SJSA1 (cell line): ENCODE data around the gene WDR38. TPM values are rescaled to one million over a fixed set of nuclear protein-coding genes. Genes with fewer than 3 reads are reported as not detected.
"Not testable (repeated sequence)": the region's sequence is repeated elsewhere in the genome, so short reads cannot be mapped to it uniquely, and the experiment has no call there.

Experiments used
- DNase-seq, 2 experiments: peaks; one replicate each; pipeline ENCODE4 v3.0.0-alpha.2; 2015 to 2020; ENCODE audit warnings: low spot score in 2 of 2, low read depth in 1 of 2
- H3K27ac ChIP-seq: fragments of 250-450 bp; sonication (Bioruptor Pico); 2 replicates; pipeline ENCODE4 v1.5.1; 2020; ENCODE audit warnings: mild to moderate bottlenecking, moderate library complexity
- H3K27me3 ChIP-seq: fragments of 250-450 bp; sonication (Bioruptor Pico); replicated peaks from 2 replicates; pipeline ENCODE4 v1.5.1; 2020; ENCODE audit warnings: mild to moderate bottlenecking, moderate library complexity
- H3K36me3 ChIP-seq: fragments of 250-450 bp; sonication (Bioruptor Pico); 2 replicates; pipeline ENCODE4 v1.5.1; 2020; ENCODE audit warnings: mild to moderate bottlenecking
- H3K4me1 ChIP-seq: fragments of 250-450 bp; sonication (Bioruptor Pico); replicated peaks from 2 replicates; pipeline ENCODE4 v1.6.1; 2021; ENCODE audit warnings: mild to moderate bottlenecking
- H3K4me3 ChIP-seq: fragments of 250-450 bp; sonication (Bioruptor Pico); 2 replicates; pipeline ENCODE4 v1.5.1; 2020; ENCODE audit warnings: mild to moderate bottlenecking
- H3K9me3 ChIP-seq: fragments of 250-450 bp; sonication (Bioruptor Pico); replicated peaks from 2 replicates; pipeline ENCODE4 v1.5.1; 2020; ENCODE audit warnings: mild to moderate bottlenecking
- total RNA-seq: library from RNA; depleted of rRNA; stranded (reverse); fragments of >200 nt; shearing (Covaris generic); gene quantifications from 2 replicates; pipeline ENCODE4 v1.2.3, GENCODE V29; 2014

Gene WDR38
- total RNA-seq, 1 experiment from 2014 or later = not detected

DNA sequence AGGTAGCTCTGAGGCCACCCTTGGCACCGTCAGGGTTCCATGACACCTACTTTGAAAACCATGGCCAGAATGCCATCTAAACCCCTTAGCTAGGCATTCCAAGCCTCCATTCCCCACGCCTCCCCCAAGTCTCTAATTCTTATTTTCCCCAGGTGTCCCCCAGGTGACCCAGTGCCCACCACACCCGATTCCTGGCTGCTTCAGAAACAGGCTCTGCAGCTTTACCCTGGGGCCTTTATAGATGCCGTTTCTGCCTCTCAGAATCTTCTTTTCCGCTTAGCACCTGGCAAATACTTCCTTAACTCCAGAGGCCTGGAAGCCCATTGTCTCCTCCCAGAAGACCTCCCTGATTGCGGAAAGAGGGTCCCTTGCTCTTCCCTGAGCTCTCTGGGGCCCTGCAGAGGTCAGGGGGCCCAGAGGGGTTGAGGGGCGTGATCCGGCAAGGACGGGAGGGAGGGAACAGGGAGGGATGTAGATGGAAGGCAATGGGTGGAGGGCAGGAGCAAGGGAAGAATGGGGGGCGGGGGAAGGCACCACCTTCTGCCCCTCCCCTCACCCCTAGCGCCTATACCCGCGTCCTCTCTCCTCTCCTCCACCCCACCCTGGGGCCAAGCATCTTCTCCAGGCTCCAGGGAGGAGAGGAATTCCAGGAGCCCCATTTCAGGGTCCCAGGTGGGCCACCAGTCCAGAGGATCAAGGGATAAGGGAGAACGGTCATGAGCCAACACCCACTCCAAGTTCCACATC lies 12.0 kb upstream of the WDR38 start:
- no peak for DNase-seq
- Histone ChIP-seq H3K36me3 (no peaks in the 10 kb centered on the region), H3K4me1 (no peaks in the 10 kb centered on the region), H3K27me3 (no peaks in the 10 kb centered on the region), H3K9me3 (no peaks in the 10 kb centered on the region), H3K27ac (no peak overlapping the region), H3K4me3 (no peak overlapping the region)

DNA sequence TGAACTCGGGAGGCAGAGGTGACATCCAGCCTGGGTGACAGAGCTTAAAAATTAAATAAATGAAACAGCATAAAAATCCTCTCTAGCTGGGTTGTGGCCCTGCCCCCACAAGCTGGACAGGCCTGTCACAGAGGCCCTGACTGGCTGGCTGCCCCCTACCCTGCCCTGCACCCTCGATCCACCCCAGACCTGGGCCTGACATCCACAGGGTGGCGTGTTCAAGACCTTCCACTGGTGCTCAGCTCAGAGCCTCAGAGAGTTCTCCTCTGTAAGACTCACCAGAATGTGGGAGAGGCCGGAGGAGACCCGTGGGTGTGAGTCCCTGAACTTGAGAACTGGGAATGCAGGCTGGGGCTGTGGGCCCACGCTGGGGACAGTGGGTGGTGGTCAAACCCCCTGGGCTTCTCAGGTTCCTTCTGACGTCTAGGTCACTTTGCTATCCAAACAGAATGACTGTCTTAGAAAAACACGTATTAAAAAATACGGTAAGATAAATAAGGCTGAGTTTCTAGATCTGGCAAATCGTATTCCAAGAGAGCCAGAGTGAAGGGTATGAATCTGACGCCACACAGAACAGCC lies 9.7 kb upstream of the WDR38 start:
- H3K36me3 ChIP-seq = no peaks in the 10 kb centered on the region
- no peak overlapping the region for H3K4me3 ChIP-seq
- no peaks in the 10 kb centered on the region for H3K4me1 ChIP-seq
- no peak overlapping the region for H3K27ac ChIP-seq
- H3K27me3 ChIP-seq = no peaks in the 10 kb centered on the region
- no peak for DNase-seq
- H3K9me3 ChIP-seq = no peaks in the 10 kb centered on the region

DNA sequence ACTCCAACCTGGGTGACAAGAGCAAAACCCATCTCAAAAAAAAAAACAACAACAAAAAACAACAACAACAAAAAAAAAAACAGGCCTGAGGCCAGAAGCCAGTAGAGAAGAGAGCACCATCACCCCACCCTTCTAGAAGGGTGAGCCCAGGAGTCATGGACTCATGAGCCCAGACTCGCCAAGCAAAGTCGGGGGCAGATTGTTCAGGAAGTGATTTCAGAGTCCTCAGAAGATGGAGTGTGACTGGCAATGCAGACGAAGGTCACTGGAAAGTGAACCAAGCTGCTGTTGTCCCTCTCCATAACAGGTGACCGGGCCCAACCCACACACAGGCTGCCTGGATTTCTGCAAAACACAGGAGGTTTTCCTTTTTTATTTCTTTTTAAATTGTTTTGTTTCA lies 9.0 kb upstream of the WDR38 start:
- Histone ChIP-seq H3K27ac (no peak overlapping the region), H3K4me3 (no peak overlapping the region)

DNA sequence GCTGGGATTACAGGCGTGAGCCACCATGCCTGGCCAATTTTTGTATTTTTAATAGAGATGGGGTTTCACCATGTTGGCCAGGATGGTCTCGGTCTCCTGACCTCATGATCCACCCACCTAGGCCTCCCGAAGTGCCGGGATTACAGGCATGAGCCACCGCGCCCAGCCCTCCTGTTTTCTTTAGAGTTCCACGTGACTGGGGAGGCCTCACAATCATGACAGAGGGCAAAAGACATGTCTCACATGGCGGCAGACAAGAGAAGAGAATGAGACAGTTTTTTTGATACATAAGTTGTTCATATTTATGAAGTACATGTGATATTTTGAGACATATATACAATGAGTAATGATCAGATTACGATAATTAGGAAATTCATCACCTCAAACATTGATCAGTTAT lies 6.8 kb upstream of the WDR38 start:
- not testable (repeated sequence) for H3K27me3 ChIP-seq, H3K9me3 ChIP-seq, DNase-seq

More for the DNA sequence above, 9.0 kb upstream of the WDR38 start:
- DNase-seq = no peak
- Histone ChIP-seq H3K4me1 (no peaks in the 10 kb centered on the region), H3K36me3 (no peaks in the 10 kb centered on the region), H3K27me3 (no peaks in the 10 kb centered on the region), H3K9me3 (no peaks in the 10 kb centered on the region)

DNA sequence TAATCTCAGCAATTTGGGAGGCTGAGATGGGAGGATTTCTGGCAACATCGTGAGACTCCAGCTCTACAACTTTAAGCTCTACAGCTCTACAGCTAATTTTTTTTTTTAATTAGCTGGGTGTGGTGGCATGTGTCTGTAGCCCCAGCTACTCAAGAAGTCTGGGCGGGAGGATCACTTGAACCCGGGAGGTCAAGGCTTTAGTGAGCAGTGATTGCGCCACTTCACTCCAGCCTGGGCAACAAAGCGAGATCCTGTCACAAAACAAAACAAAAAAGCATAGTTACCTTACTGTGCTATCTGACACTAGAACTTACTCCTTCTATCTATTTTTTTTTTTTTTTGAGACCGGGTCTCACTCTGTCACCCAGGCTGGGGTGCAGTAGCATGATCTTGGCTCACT lies 6.3 kb upstream of the WDR38 start:
- no peak for DNase-seq
- Histone ChIP-seq H3K27me3 (no peaks in the 10 kb centered on the region), H3K36me3 (no peaks in the 10 kb centered on the region), H3K9me3 (no peaks in the 10 kb centered on the region), H3K4me3 (no peak overlapping the region), H3K27ac (no peak overlapping the region), H3K4me1 (no peaks in the 10 kb centered on the region)

More for the DNA sequence above, 6.8 kb upstream of the WDR38 start:
- H3K4me3 ChIP-seq, H3K4me1 ChIP-seq, H3K36me3 ChIP-seq, H3K27ac ChIP-seq: not testable (repeated sequence)

DNA sequence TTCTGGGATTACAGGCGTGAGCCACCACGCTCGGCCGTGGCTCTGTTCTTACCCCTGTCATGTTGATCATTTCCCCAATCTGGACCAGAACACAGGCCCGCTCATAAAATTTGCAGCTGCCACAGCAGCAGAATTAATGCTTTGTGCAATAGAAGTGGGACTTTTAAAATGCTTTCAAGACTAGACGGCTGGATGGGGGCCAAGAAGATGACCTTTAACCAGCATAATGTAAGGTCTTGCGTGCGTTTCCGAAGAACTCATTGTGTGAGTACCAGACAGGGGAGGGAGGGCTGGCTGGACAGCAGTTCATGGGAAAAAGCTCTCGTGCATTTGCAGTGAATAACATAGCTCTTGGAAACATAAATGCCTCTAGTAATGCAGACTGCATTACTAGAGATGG lies 3.5 kb upstream of the WDR38 start:
- Histone ChIP-seq H3K36me3 (no peaks in the 10 kb centered on the region), H3K9me3 (no peaks in the 10 kb centered on the region), H3K4me1 (peaks cover 13% of the 10 kb centered on the region), H3K27ac (no peak overlapping the region), H3K4me3 (no peak overlapping the region), H3K27me3 (no peaks in the 10 kb centered on the region)
- DNase-seq = no peak

DNA sequence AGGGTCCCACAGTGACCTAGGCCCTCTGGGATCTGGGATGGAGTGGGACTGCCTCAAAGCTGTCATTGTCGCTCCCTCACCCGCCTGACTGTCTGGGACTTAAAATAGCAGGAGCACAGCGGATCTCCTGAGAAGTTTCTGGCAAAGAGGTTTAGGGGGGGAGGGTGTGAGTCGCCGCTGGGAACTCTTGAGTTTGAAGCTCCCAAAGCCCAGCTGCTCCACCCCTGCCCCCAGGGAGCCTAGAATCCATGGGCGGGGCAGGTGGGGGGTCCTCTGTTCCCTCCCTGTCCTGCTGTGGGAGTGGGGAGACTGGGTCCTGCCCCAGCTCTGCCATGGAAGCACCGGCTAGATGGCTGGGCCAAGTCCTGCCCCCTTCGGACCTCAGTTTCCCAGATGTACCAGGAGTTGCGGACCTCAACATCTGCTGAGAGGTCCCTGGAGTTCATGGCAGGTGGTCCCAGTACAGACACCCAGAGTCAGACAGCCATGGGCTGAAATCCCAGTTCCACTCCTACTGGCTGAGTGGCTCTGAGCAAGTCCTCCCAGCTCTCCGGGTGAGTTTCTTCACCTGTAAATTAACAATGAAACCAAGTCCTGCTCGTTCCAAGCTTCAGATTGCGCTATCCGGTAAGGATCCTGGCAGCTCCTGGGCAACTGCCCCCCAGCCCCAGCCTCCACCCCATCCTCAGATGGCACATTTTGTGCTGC lies 985 bp upstream of the WDR38 start:
- DNase-seq = no peak
- H3K27me3 ChIP-seq = no peaks in the 10 kb centered on the region
- H3K36me3 ChIP-seq = peaks cover 13% of the 10 kb centered on the region
- H3K9me3 ChIP-seq = no peaks in the 10 kb centered on the region
- no peak overlapping the region for H3K27ac ChIP-seq
- H3K4me3 ChIP-seq = no peak overlapping the region
- H3K4me1 ChIP-seq = peaks cover 13% of the 10 kb centered on the region

DNA sequence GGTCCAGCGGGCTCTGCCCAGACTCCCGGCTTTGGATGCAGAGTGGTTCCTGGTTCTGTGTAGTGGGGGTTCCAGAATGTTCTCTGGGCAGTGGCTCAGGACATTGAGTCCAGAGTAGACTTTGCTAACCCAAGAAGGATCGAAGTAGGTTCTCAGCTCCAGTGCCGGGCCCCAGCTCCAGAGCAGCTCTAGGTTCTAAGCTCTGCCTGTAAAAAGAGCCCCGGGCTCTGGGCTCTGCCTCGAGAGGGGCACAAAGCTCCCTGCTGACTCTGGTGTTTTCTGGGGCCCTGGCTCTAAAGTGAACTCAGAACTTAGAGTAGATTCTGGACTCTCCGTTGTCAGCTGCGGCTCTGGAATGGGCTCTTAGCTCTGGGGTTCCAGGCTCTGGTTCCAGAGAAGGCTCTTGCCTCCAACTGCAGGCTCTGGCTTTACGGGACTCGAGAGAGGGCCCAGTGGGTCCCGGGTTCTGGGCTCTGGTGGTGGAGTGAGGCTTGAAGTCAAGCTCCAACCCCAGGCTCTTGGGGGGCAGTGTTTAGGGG lies 414 bp downstream of the WDR38 start:
- DNase-seq = no peak
- H3K4me3 ChIP-seq = peak overlapping the region; percentile 42
- peaks cover 27% of the 10 kb centered on the region for H3K36me3 ChIP-seq
- H3K27ac ChIP-seq = no peak overlapping the region
- H3K27me3 ChIP-seq = no peaks in the 10 kb centered on the region
- H3K9me3 ChIP-seq = no peaks in the 10 kb centered on the region
- peaks cover 13% of the 10 kb centered on the region for H3K4me1 ChIP-seq

DNA sequence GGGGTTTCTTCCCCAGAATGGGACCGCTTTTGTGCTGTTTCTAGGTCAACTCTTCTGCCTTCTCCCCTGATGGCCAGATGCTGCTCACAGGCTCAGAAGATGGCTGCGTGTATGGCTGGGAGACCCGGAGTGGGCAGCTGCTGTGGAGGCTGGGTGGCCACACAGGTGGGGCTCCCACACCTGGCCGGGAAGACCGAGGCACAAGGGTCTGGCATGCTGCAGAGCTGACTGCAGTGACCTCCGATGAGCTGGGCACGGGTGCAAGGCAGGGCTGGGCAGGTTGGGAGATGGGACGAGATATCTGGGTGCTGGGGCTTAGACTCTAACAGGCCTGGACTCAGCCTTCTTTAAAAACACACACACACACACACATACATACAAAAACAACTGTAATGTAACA lies 901 bp downstream of the WDR38 start:
- Histone ChIP-seq H3K9me3 (no peaks in the 10 kb centered on the region), H3K36me3 (peaks cover 32% of the 10 kb centered on the region), H3K27me3 (no peaks in the 10 kb centered on the region), H3K27ac (no peak overlapping the region), H3K4me3 (no peak overlapping the region), H3K4me1 (peaks cover 13% of the 10 kb centered on the region)
- no peak for DNase-seq

DNA sequence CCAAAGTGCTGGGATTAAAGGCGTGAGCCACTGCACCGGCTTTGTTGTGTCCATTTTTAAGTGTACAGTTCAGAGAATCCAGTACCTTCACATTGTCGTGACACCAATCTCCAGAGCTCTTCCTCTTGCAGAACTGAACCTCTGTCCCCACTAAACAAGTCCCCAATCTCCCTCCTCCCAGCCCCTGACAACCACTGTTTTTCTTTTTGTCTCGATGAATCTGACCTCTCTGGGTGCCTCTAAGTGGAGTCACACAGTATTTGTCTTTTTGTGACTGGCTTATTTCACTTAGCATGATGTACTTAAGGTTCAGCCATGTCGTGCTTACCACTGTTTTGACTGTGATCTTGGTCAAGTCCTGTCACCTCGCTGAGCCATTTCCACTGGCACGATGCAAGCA lies 1.6 kb downstream of the WDR38 start:
- Histone ChIP-seq H3K4me3 (no peak overlapping the region), H3K27ac (no peak overlapping the region), H3K36me3 (peaks cover 39% of the 10 kb centered on the region)

DNA sequence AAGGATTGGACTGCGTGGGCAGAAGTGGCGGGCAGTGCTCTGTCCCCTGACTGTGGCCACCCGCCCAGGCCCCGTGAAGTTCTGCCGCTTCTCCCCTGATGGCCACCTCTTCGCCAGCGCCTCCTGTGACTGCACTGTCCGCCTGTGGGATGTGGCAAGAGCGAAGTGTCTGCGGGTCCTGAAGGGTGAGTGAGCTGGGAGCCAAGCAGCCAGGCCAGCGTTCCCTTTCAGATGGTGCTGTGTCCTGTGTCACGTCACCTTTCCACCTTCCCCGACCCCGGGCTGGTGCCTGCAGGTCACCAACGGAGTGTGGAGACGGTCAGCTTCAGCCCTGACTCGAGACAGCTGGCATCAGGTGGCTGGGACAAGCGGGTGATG lies 2.3 kb downstream of the WDR38 start:
- DNase-seq = no peak
- Histone ChIP-seq H3K4me3 (no peak overlapping the region), H3K4me1 (peaks cover 21% of the 10 kb centered on the region), H3K36me3 (peaks cover 46% of the 10 kb centered on the region), H3K27ac (no peak overlapping the region), H3K27me3 (no peaks in the 10 kb centered on the region), H3K9me3 (no peaks in the 10 kb centered on the region)

More for the DNA sequence above, 1.6 kb downstream of the WDR38 start:
- Histone ChIP-seq H3K4me1 (peaks cover 13% of the 10 kb centered on the region), H3K27me3 (no peaks in the 10 kb centered on the region), H3K9me3 (no peaks in the 10 kb centered on the region)
- no peak for DNase-seq

DNA sequence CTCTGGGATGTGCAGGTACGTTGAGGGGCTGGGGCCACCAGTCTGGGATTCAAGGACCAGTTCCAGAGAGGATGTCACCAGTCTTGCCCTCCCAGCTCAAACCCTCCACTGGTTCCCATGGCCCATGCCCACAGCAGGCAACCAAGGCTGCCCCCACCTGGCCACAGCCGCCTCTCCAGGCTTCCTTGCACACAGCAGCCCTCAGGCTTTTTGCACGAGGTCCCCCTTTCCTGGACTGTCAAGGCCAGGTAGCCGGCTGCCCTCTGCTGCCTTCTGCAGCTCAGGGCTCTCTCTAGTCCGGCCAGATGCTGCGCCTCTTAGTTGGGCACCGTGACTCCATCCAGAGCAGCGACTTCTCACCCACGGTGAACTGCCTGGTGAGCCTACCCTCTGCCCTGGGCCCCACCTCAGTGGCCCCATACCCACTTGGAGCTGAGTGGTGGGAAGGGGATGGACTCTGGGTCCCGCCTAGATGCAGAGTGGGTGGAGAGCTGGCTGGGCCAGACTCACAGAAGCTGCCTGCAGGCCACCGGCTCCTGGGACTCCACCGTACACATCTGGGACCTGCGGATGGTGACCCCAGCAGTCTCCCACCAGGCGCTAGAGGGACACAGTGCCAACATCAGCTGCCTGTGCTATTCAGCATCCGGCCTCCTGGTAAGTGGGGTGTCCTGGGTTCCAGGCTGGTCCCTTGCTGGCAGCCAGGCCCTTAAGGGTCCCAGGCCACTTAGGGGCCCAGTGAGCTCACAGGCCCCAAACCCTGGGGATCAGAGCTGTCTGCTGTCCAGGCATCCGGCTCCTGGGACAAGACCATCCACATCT lies 2.9 kb downstream of the WDR38 start:
- H3K36me3 ChIP-seq = peaks cover 52% of the 10 kb centered on the region
- no peaks in the 10 kb centered on the region for H3K27me3 ChIP-seq
- DNase-seq = no peak
- no peak overlapping the region for H3K27ac ChIP-seq
- no peak overlapping the region for H3K4me3 ChIP-seq
- H3K4me1 ChIP-seq = peaks cover 26% of the 10 kb centered on the region
- H3K9me3 ChIP-seq = no peaks in the 10 kb centered on the region

DNA sequence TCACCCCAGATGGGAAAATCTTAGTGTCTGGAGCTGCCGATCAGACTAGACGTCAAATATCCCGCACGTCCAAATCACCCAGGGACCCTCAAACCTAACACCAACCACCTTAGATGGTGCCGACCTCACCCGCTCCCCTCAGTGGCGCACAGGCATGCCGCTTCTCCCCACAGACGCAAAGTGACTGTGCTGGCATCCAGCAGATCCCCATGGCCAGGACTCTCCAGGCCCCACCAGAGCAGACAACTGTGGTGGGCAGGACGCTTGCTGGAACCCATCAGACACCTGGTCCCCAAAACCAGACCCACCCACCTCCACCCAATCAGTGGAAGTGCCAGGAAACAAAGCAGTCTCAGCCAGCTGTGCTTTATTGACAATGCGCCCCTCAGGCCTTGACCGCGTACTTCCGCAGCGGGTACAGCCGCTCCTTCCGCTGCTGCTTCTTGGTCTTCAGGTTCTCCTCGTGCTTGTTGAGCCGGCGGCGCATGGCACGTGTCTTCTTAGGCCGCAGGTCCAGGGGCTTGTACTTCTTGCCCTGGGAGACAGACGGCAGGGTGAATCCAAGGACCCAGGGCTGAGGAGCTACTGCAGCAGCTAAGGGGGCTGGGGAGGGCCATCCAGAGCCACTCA lies 4.4 kb downstream of the WDR38 start:
- Histone ChIP-seq H3K4me3 (no peak overlapping the region), H3K27me3 (no peaks in the 10 kb centered on the region), H3K27ac (no peak overlapping the region), H3K9me3 (no peaks in the 10 kb centered on the region), H3K4me1 (peaks cover 26% of the 10 kb centered on the region), H3K36me3 (peaks cover 58% of the 10 kb centered on the region)
- no peak for DNase-seq
